Peyer's patch (tissue), 4 donors: Measurements from ENCODE around the gene AEBP2. TPM values are rescaled to one million over a fixed set of nuclear protein-coding genes. Genes with fewer than 3 reads are reported as not detected.

ENCODE experiments used
- DNase-seq, 3 donors: peaks; one replicate each; pipeline ENCODE4 v3.0.0-alpha.2; 2017 to 2019
- H3K27ac ChIP-seq, 4 donors: fragments of 200-600 bp; sonication (generic); one replicate each; pipeline ENCODE4 v1.5.1; 2016 to 2019
- H3K27me3 ChIP-seq, 2 donors: fragments of 200-600 bp; sonication (generic); one replicate each; pipeline ENCODE4 v1.5.1; 2019
- H3K36me3 ChIP-seq, 3 donors: fragments of 200-600 bp; sonication (generic); one replicate each; pipeline ENCODE4 v1.5.1; 2016 to 2019
- H3K4me1 ChIP-seq, 4 donors: fragments of 200-600 bp; sonication (generic); one replicate each; pipeline ENCODE4 v1.5.1; 2016 to 2019
- H3K4me3 ChIP-seq, 4 donors: fragments of 200-600 bp; sonication (generic); 1 replicate in 3 of 4; 2 replicates in 1 of 4; pipeline ENCODE4 v1.5.1; 2016 to 2019; ENCODE audit warnings: mild to moderate bottlenecking in 1 of 4
- H3K9me3 ChIP-seq, 4 donors: fragments of 200-600 bp; sonication (generic); one replicate each; pipeline ENCODE4 v1.5.1; 2016 to 2019; ENCODE audit warnings: mild to moderate bottlenecking in 1 of 4
- POLR2A ChIP-seq, 2 donors: fragments of 450-650 bp; IDR thresholded peaks; one replicate each; pipeline ENCODE4 v1.5.1; 2017; ENCODE audit warnings: antibody characterized with exemption in 2 of 2, mild to moderate bottlenecking in 2 of 2, moderate library complexity in 2 of 2
- total RNA-seq, 4 donors: library from RNA; depleted of rRNA; stranded (reverse); fragments of >200 nt; gene quantifications; one replicate each; pipeline ENCODE4 v1.1.0, GENCODE V29; 2016
- TF ChIP-seq, protein P1 (sequence below), 6 experiments: fragments of 450-650 bp in 4 of 6; fragments of 200-600 bp in 2 of 6; sonication (generic) in 1 of 6; IDR thresholded peaks; one replicate each; pipeline ENCODE4 v1.5.1; 2017 to 2019; ENCODE audit warnings: antibody characterized with exemption in 6 of 6, mild to moderate bottlenecking in 3 of 6, moderate library complexity in 1 of 6

Gene AEBP2
- total RNA-seq, 4 donors from 2014 or later: 22.9 to 58.4 (median 42.3) TPM

DNA sequence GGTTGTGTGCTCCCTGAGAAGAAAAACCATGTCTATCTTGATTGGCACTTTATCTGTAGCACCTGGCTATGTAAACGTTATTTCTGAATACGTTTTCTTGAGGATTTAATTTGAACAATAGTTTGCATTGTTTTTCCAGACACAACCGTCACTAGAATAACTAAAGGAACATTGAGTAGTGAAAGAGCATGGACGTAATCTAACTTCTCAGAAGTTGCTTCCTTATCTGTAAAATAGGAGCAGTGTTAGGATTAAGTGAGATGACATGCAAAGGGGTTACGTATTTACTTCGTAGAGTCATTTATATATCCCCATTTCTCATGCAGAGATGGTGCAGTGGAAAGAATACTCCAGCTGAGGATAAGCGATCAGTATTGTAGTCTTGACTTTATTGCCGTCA is 8.1 kb downstream of the AEBP2 start:
- Histone ChIP-seq H3K27me3 (no peaks in the 10 kb centered on the region), H3K36me3 (no peaks in the 10 kb centered on the region), H3K4me1 (peaks cover 0 to 21% (median 0%) of the 10 kb centered on the region in 4 donors), H3K27ac (no peak overlapping the region), H3K9me3 (no peaks in the 10 kb centered on the region), H3K4me3 (no peak overlapping the region)
- TF ChIP-seq, protein P1, sequence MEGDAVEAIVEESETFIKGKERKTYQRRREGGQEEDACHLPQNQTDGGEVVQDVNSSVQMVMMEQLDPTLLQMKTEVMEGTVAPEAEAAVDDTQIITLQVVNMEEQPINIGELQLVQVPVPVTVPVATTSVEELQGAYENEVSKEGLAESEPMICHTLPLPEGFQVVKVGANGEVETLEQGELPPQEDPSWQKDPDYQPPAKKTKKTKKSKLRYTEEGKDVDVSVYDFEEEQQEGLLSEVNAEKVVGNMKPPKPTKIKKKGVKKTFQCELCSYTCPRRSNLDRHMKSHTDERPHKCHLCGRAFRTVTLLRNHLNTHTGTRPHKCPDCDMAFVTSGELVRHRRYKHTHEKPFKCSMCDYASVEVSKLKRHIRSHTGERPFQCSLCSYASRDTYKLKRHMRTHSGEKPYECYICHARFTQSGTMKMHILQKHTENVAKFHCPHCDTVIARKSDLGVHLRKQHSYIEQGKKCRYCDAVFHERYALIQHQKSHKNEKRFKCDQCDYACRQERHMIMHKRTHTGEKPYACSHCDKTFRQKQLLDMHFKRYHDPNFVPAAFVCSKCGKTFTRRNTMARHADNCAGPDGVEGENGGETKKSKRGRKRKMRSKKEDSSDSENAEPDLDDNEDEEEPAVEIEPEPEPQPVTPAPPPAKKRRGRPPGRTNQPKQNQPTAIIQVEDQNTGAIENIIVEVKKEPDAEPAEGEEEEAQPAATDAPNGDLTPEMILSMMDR (IDR thresholded peaks at IDR 0.05): no peak
- TF ChIP-seq POLR2A (IDR thresholded peaks at IDR 0.05): no peak
- no peak for DNase-seq

DNA sequence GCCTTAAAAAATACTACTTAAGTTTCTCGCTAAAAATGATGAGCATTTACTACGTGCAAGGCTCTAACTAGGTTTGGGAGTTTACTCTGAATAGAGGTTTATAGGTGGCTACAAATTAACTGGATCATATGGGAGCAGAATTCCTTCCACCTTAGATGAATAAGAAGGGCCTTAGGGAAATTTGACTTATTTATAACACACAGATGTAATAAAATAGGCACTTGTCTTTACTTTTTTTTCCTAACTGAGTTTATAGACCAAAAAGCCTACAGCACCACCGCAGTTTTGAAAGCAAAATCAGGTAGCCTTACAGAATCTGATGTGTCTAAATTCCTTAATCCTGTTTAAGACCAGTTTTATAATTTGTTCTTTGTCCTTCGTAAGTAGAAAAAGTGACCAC is 10.5 kb downstream of the AEBP2 start:
- no peaks in the 10 kb centered on the region for H3K9me3 ChIP-seq
- no peak overlapping the region for H3K27ac ChIP-seq
- peaks cover 0 to 13% (median 0%) of the 10 kb centered on the region in 4 donors for H3K4me1 ChIP-seq
- no peak for TF ChIP-seq POLR2A (IDR thresholded peaks at IDR 0.05)
- TF ChIP-seq, protein P1 (IDR thresholded peaks at IDR 0.05): no peak
- no peak for DNase-seq
- no peaks in the 10 kb centered on the region for H3K27me3 ChIP-seq
- H3K4me3 ChIP-seq: no peak overlapping the region
- H3K36me3 ChIP-seq: no peaks in the 10 kb centered on the region

DNA sequence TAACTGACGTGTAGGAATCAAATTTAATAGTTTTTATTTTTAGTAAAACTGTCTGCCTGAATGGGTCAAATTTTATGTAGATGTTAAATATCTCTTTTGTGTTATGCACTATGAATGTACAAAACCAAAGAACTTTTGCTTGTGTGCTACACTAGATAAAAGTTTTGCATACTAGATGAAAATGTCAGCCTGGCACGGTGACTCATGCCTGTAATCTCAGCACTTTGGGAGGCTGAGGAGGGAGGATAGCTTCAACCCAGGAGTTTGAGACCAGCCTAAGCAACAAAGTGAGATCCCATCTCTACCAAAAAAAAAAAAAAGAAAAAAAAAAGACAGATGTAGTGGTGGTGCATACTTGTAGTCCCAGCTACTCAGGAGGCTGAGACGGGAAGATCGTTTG is 11.1 kb downstream of the AEBP2 start:
- no peak for DNase-seq
- H3K4me3 ChIP-seq: no peak overlapping the region
- TF ChIP-seq, protein P1 (IDR thresholded peaks at IDR 0.05): no peak
- TF ChIP-seq POLR2A (IDR thresholded peaks at IDR 0.05): no peak
- H3K27me3 ChIP-seq: no peaks in the 10 kb centered on the region
- H3K4me1 ChIP-seq: peaks cover 0 to 13% (median 0%) of the 10 kb centered on the region in 4 donors
- H3K27ac ChIP-seq: no peak overlapping the region
- H3K9me3 ChIP-seq: no peaks in the 10 kb centered on the region
- H3K36me3 ChIP-seq: no peaks in the 10 kb centered on the region

DNA sequence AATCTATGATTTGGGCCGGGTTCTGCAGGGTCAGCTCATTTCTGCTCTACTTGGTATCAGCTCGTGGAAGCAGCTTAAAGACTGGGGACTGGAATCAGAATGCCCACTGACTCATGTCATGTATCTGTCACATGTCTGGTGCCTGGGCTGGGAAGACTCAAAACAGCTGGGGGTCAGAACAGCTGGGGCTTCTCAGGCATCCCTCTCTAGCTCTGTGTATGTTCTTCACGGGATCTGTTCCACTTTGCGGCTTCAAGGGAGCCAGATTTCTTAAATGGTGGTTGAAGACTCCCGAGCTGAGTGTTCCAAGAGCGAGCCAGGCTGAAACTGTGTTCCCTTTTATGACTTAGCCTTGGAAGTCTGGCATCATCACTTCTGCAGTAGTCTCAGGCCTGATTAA is 11.9 kb downstream of the AEBP2 start:
- Histone ChIP-seq H3K4me1 (peaks cover 0 to 13% (median 0%) of the 10 kb centered on the region in 4 donors), H3K4me3 (no peak overlapping the region), H3K9me3 (no peaks in the 10 kb centered on the region), H3K36me3 (no peaks in the 10 kb centered on the region), H3K27me3 (no peaks in the 10 kb centered on the region), H3K27ac (no peak overlapping the region)
- no peak for DNase-seq
- TF ChIP-seq, protein P1 (IDR thresholded peaks at IDR 0.05): no peak
- no peak for TF ChIP-seq POLR2A (IDR thresholded peaks at IDR 0.05)

DNA sequence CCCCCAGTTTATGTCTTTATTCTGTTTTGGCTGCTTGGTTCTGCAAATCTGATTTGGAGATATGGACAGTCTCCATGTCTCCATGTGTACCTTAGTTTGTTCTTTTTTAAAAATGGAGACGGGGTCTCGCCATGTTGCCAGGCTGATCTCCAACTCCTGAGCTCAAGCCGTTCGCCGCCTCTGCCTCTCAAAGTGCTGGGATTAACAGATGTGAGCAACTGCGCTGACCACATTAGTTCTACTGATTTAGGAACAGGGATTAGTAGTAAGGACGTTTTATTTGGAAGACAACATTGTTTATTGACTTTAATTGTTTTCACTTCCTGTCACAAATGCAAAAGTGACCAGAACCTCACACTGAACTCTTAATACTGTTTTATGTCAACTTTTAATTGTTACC is 14.7 kb downstream of the AEBP2 start:
- peaks cover 0 to 13% (median 0%) of the 10 kb centered on the region in 4 donors for H3K4me1 ChIP-seq

More for the DNA sequence above, 14.7 kb downstream of the AEBP2 start:
- Histone ChIP-seq H3K9me3 (no peaks in the 10 kb centered on the region), H3K36me3 (no peaks in the 10 kb centered on the region), H3K27me3 (no peaks in the 10 kb centered on the region), H3K27ac (no peak overlapping the region), H3K4me3 (no peak overlapping the region)
- TF ChIP-seq, protein P1 (IDR thresholded peaks at IDR 0.05): no peak
- DNase-seq: no peak
